C4-2B (cell line): Measurements from ENCODE around the gene CCL23.

Experiments
- ZFX ChIP-seq: fragments of 450-650 bp; IDR thresholded peaks from 2 replicates; pipeline ENCODE4 v1.6.1; 2017
- TF ChIP-seq, protein P1 (sequence below): fragments of 450-650 bp; conservative IDR thresholded peaks from 2 replicates; pipeline ENCODE4 v1.5.1; 2017; ENCODE audit warnings: mild to moderate bottlenecking

DNA sequence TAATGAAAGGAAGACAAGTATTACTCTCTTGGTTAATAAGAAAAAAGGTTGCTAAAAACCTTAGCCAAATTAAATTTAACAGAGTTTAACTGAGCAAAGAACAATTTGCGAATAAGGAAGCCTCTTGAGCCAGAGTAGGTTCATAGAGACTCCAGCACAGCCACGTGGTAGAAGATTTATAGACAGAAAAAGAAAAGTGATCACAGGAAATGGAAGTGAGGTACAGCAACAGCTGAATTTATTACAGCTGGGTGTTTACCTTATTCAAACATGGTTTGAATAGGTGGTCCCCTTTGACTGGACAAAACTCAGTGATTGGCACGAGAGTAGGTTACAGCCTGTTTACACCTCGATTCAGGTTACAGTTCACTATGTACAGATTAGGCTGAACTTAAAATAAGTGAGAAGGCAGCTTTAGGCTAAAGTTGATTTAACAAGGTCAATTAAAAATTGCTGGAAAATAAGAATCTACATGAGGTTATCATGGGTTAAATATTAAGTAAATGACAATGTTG lies 13.1 kb downstream of the CCL23 start:
- TF ChIP-seq, protein P1, sequence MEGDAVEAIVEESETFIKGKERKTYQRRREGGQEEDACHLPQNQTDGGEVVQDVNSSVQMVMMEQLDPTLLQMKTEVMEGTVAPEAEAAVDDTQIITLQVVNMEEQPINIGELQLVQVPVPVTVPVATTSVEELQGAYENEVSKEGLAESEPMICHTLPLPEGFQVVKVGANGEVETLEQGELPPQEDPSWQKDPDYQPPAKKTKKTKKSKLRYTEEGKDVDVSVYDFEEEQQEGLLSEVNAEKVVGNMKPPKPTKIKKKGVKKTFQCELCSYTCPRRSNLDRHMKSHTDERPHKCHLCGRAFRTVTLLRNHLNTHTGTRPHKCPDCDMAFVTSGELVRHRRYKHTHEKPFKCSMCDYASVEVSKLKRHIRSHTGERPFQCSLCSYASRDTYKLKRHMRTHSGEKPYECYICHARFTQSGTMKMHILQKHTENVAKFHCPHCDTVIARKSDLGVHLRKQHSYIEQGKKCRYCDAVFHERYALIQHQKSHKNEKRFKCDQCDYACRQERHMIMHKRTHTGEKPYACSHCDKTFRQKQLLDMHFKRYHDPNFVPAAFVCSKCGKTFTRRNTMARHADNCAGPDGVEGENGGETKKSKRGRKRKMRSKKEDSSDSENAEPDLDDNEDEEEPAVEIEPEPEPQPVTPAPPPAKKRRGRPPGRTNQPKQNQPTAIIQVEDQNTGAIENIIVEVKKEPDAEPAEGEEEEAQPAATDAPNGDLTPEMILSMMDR: no peak
- TF ChIP-seq ZFX: no peak
